Amniotic epithelial cell (primary cell): Measurements from ENCODE around the gene UQCR11.

ENCODE experiments used
- DNase-seq: peaks from one replicate; pipeline ENCODE4 v3.0.0-alpha.2; 2010; ENCODE audit warnings: low read depth

The UQCR11 gene

GRCh38 chr19:1634938-1635243 is 29.6 kb upstream of the UQCR11 start:
- no peak for DNase-seq

GRCh38 chr19:1634242-1634937 is 29.1 kb upstream of the UQCR11 start:
- no peak for DNase-seq

- no peak for DNase-seq
Observed at GRCh38 chr19:1633269-1633826, 28.1 kb upstream of the UQCR11 start.

GRCh38 chr19:1632462-1633268 is 27.4 kb upstream of the UQCR11 start:
- no peak for DNase-seq

- DNase-seq, result no peak
Observed at GRCh38 chr19:1631557-1632100, 26.4 kb upstream of the UQCR11 start.

GRCh38 chr19:1630811-1631210 is 25.5 kb upstream of the UQCR11 start:
- no peak for DNase-seq

GRCh38 chr19:1630012-1630411 is 24.8 kb upstream of the UQCR11 start:
- DNase-seq, result no peak

GRCh38 chr19:1629256-1629808 is 24.1 kb upstream of the UQCR11 start:
- DNase-seq, result no peak

- DNase-seq, result no peak
Observed at GRCh38 chr19:1627194-1627593, 21.9 kb upstream of the UQCR11 start.

- no peak for DNase-seq
Observed at GRCh38 chr19:1626417-1627010, 21.3 kb upstream of the UQCR11 start.

- DNase-seq, result peak; percentile 52
Observed at GRCh38 chr19:1624458-1624857, 19.2 kb upstream of the UQCR11 start.

GRCh38 chr19:1622541-1622940 is 17.3 kb upstream of the UQCR11 start:
- DNase-seq, result no peak

- no peak for DNase-seq
Observed at GRCh38 chr19:1622007-1622406, 16.7 kb upstream of the UQCR11 start.

GRCh38 chr19:1621574-1621973 is 16.3 kb upstream of the UQCR11 start:
- no peak for DNase-seq

GRCh38 chr19:1621021-1621420 is 15.8 kb upstream of the UQCR11 start:
- DNase-seq, result no peak

- no peak for DNase-seq
Observed at GRCh38 chr19:1620502-1620901, 15.2 kb upstream of the UQCR11 start.

- DNase-seq, result no peak
Observed at GRCh38 chr19:1619703-1620102, 14.4 kb upstream of the UQCR11 start.

GRCh38 chr19:1619094-1619439 is 13.8 kb upstream of the UQCR11 start:
- no peak for DNase-seq

GRCh38 chr19:1618157-1619093 is 13.2 kb upstream of the UQCR11 start:
- DNase-seq, result no peak

- no peak for DNase-seq
Observed at GRCh38 chr19:1616875-1617274, 11.6 kb upstream of the UQCR11 start.

- DNase-seq, result peak; percentile 78
Observed at GRCh38 chr19:1616396-1616795, 11.1 kb upstream of the UQCR11 start.
